ENCODE data around the gene OSBPL9.

The OSBPL9 gene

GRCh38 chr1:51671527-51672325 is 54.8 kb downstream of the OSBPL9 start:
- Histone ChIP-seq H3K27ac (ENCODE audit: low read length) (no peak overlapping the region), H3K27me3 (ENCODE audit: insufficient read depth, low read length) (no peaks in the 10 kb centered on the region), H3K36me3 (ENCODE audit: insufficient read depth, low read depth, low read length) (no peaks in the 10 kb centered on the region), H3K4me1 (ENCODE audit: insufficient read depth, low read length) (peaks cover 8% of the 10 kb centered on the region; the same call in 1 of the 2 replicates), H3K4me3 (ENCODE audit: low read length) (no peak overlapping the region), H3K9me3 (ENCODE audit: insufficient read depth, low read depth, low read length) (no peaks in the 10 kb centered on the region), H3K9ac (ENCODE audit: low read depth, low read length) (no peak overlapping the region)

GRCh38 chr1:51673279-51673678 is 56.4 kb downstream of the OSBPL9 start:
- no peak overlapping the region for H3K27ac ChIP-seq (ENCODE audit: low read length)

GRCh38 chr1:51675177-51675780 is 58.4 kb downstream of the OSBPL9 start:
- Histone ChIP-seq H3K4me1 (ENCODE audit: insufficient read depth, low read length) (peaks cover 8% of the 10 kb centered on the region; the same call in 1 of the 2 replicates), H3K36me3 (ENCODE audit: insufficient read depth, low read depth, low read length) (no peaks in the 10 kb centered on the region), H3K9ac (ENCODE audit: low read depth, low read length) (no peak overlapping the region)

More at GRCh38 chr1:51673279-51673678, 56.4 kb downstream of the OSBPL9 start:
- H3K36me3 ChIP-seq (ENCODE audit: insufficient read depth, low read depth, low read length): no peaks in the 10 kb centered on the region
- peaks cover 8% of the 10 kb centered on the region; the same call in 1 of the 2 replicates for H3K4me1 ChIP-seq (ENCODE audit: insufficient read depth, low read length)
- no peak overlapping the region for H3K9ac ChIP-seq (ENCODE audit: low read depth, low read length)
- H3K4me3 ChIP-seq (ENCODE audit: low read length): no peak overlapping the region
- H3K27me3 ChIP-seq (ENCODE audit: insufficient read depth, low read length): no peaks in the 10 kb centered on the region
- H3K9me3 ChIP-seq (ENCODE audit: insufficient read depth, low read depth, low read length): no peaks in the 10 kb centered on the region

GRCh38 chr1:51679435-51679834 is 62.5 kb downstream of the OSBPL9 start:
- Histone ChIP-seq H3K9me3 (ENCODE audit: insufficient read depth, low read depth, low read length) (no peaks in the 10 kb centered on the region), H3K36me3 (ENCODE audit: insufficient read depth, low read depth, low read length) (no peaks in the 10 kb centered on the region), H3K9ac (ENCODE audit: low read depth, low read length) (no peak overlapping the region), H3K27me3 (ENCODE audit: insufficient read depth, low read length) (no peaks in the 10 kb centered on the region), H3K27ac (ENCODE audit: low read length) (no peak overlapping the region), H3K4me1 (ENCODE audit: insufficient read depth, low read length) (no peaks in the 10 kb centered on the region), H3K4me3 (ENCODE audit: low read length) (no peak overlapping the region)

More at GRCh38 chr1:51675177-51675780, 58.4 kb downstream of the OSBPL9 start:
- no peak overlapping the region for H3K27ac ChIP-seq (ENCODE audit: low read length)
- H3K4me3 ChIP-seq (ENCODE audit: low read length): no peak overlapping the region
- no peaks in the 10 kb centered on the region for H3K9me3 ChIP-seq (ENCODE audit: insufficient read depth, low read depth, low read length)
- no peaks in the 10 kb centered on the region for H3K27me3 ChIP-seq (ENCODE audit: insufficient read depth, low read length)

GRCh38 chr1:51684776-51685175 is 67.9 kb downstream of the OSBPL9 start:
- Histone ChIP-seq H3K9me3 (ENCODE audit: insufficient read depth, low read depth, low read length) (no peaks in the 10 kb centered on the region), H3K36me3 (ENCODE audit: insufficient read depth, low read depth, low read length) (no peaks in the 10 kb centered on the region), H3K9ac (ENCODE audit: low read depth, low read length) (no peak overlapping the region), H3K4me1 (ENCODE audit: insufficient read depth, low read length) (peaks cover 11% of the 10 kb centered on the region), H3K4me3 (ENCODE audit: low read length) (no peak overlapping the region), H3K27ac (ENCODE audit: low read length) (no peak overlapping the region), H3K27me3 (ENCODE audit: insufficient read depth, low read length) (no peaks in the 10 kb centered on the region)

GRCh38 chr1:51686450-51686849 is 69.6 kb downstream of the OSBPL9 start:
- H3K4me1 ChIP-seq (ENCODE audit: insufficient read depth, low read length): peaks cover 17% of the 10 kb centered on the region
- no peak overlapping the region for H3K27ac ChIP-seq (ENCODE audit: low read length)
- H3K9me3 ChIP-seq (ENCODE audit: insufficient read depth, low read depth, low read length): no peaks in the 10 kb centered on the region
- H3K36me3 ChIP-seq (ENCODE audit: insufficient read depth, low read depth, low read length): no peaks in the 10 kb centered on the region
- H3K27me3 ChIP-seq (ENCODE audit: insufficient read depth, low read length): no peaks in the 10 kb centered on the region
- H3K9ac ChIP-seq (ENCODE audit: low read depth, low read length): no peak overlapping the region
- no peak overlapping the region for H3K4me3 ChIP-seq (ENCODE audit: low read length)

- H3K4me3 ChIP-seq (ENCODE audit: low read length): no peak overlapping the region
- peaks cover 17% of the 10 kb centered on the region for H3K4me1 ChIP-seq (ENCODE audit: insufficient read depth, low read length)
- H3K27ac ChIP-seq (ENCODE audit: low read length): no peak overlapping the region
- no peaks in the 10 kb centered on the region for H3K36me3 ChIP-seq (ENCODE audit: insufficient read depth, low read depth, low read length)
- H3K27me3 ChIP-seq (ENCODE audit: insufficient read depth, low read length): no peaks in the 10 kb centered on the region
- no peak overlapping the region for H3K9ac ChIP-seq (ENCODE audit: low read depth, low read length)
- H3K9me3 ChIP-seq (ENCODE audit: insufficient read depth, low read depth, low read length): no peaks in the 10 kb centered on the region
These were observed 72.2 kb downstream of the OSBPL9 start for GRCh38 chr1:51689075-51689440.

- H3K9me3 ChIP-seq (ENCODE audit: insufficient read depth, low read depth, low read length): no peaks in the 10 kb centered on the region
- H3K36me3 ChIP-seq (ENCODE audit: insufficient read depth, low read depth, low read length): no peaks in the 10 kb centered on the region
- no peak overlapping the region for H3K9ac ChIP-seq (ENCODE audit: low read depth, low read length)
- H3K27me3 ChIP-seq (ENCODE audit: insufficient read depth, low read length): no peaks in the 10 kb centered on the region
- peaks cover 17% of the 10 kb centered on the region for H3K4me1 ChIP-seq (ENCODE audit: insufficient read depth, low read length)
- no peak overlapping the region for H3K4me3 ChIP-seq (ENCODE audit: low read length)
- H3K27ac ChIP-seq (ENCODE audit: low read length): no peak overlapping the region
These were observed 72.8 kb downstream of the OSBPL9 start for GRCh38 chr1:51689643-51690042.

- H3K36me3 ChIP-seq (ENCODE audit: insufficient read depth, low read depth, low read length): no peaks in the 10 kb centered on the region
- H3K9ac ChIP-seq (ENCODE audit: low read depth, low read length): no peak overlapping the region
- H3K9me3 ChIP-seq (ENCODE audit: insufficient read depth, low read depth, low read length): no peaks in the 10 kb centered on the region
- H3K4me1 ChIP-seq (ENCODE audit: insufficient read depth, low read length): peaks cover 17% of the 10 kb centered on the region
- no peak overlapping the region for H3K4me3 ChIP-seq (ENCODE audit: low read length)
- H3K27ac ChIP-seq (ENCODE audit: low read length): no peak overlapping the region
- H3K27me3 ChIP-seq (ENCODE audit: insufficient read depth, low read length): no peaks in the 10 kb centered on the region
These were observed 73.5 kb downstream of the OSBPL9 start for GRCh38 chr1:51690285-51690961.

- Histone ChIP-seq H3K9ac (ENCODE audit: low read depth, low read length) (no peak overlapping the region), H3K27ac (ENCODE audit: low read length) (no peak overlapping the region)
These were observed 75.0 kb downstream of the OSBPL9 start for GRCh38 chr1:51691920-51692319.

GRCh38 chr1:51693419-51694155 is 76.7 kb downstream of the OSBPL9 start:
- Histone ChIP-seq H3K27me3 (ENCODE audit: insufficient read depth, low read length) (no peaks in the 10 kb centered on the region), H3K9me3 (ENCODE audit: insufficient read depth, low read depth, low read length) (no peaks in the 10 kb centered on the region), H3K9ac (ENCODE audit: low read depth, low read length) (no peak overlapping the region), H3K4me1 (ENCODE audit: insufficient read depth, low read length) (peaks cover 17% of the 10 kb centered on the region), H3K4me3 (ENCODE audit: low read length) (no peak overlapping the region), H3K27ac (ENCODE audit: low read length) (no peak overlapping the region), H3K36me3 (ENCODE audit: insufficient read depth, low read depth, low read length) (no peaks in the 10 kb centered on the region)

More at GRCh38 chr1:51691920-51692319, 75.0 kb downstream of the OSBPL9 start:
- Histone ChIP-seq H3K36me3 (ENCODE audit: insufficient read depth, low read depth, low read length) (no peaks in the 10 kb centered on the region), H3K4me1 (ENCODE audit: insufficient read depth, low read length) (peaks cover 17% of the 10 kb centered on the region), H3K27me3 (ENCODE audit: insufficient read depth, low read length) (no peaks in the 10 kb centered on the region), H3K4me3 (ENCODE audit: low read length) (no peak overlapping the region), H3K9me3 (ENCODE audit: insufficient read depth, low read depth, low read length) (no peaks in the 10 kb centered on the region)
